Gastrocnemius medialis (tissue), 4 donors: Measurements from ENCODE around the gene HAGH.

Experiments used
- CTCF ChIP-seq, 5 experiments: fragments of 450-650 bp in 3 of 5; fragments of 200-600 bp in 2 of 5; sonication (generic) in 2 of 5; IDR thresholded peaks in 4 of 5; conservative IDR thresholded peaks in 1 of 5; 1 replicate in 4 of 5; 2 replicates in 1 of 5; pipeline ENCODE4 v1.5.1; 2016 to 2019; ENCODE audit warnings: antibody characterized with exemption in 5 of 5, mild to moderate bottlenecking in 3 of 5, moderate library complexity in 3 of 5
- POLR2A ChIP-seq, 2 donors: fragments of 450-650 bp; IDR thresholded peaks; one replicate each; pipeline ENCODE4 v1.6.1; 2017; ENCODE audit warnings: antibody characterized with exemption in 2 of 2, mild to moderate bottlenecking in 2 of 2, moderate library complexity in 2 of 2

GRCh38 chr16:1870365-1871082, 43.9 kb upstream of the HAGH start:
- TF ChIP-seq CTCF (IDR thresholded peaks at IDR 0.05 in 4 of 5, conservative IDR thresholded peaks at IDR 0.05 in 1 of 5) (no peak), POLR2A (IDR thresholded peaks at IDR 0.05) (no peak)
